ENCODE results near the gene SEMA6C. TPM values are rescaled to one million over a fixed set of nuclear protein-coding genes. Genes with fewer than 3 reads are reported as not detected.

SEMA6C gene
- polyA plus RNA-seq, 3 donors = 0.39 to 1.4 (median 0.97) TPM

GRCh38 chr1:151193856-151194255 is 47.4 kb upstream of the SEMA6C start:
- intact Hi-C loops (cut with micrococcal nuclease) = loop anchor here in 1 of 2 donors (10.0 kb wide), 1 partner anchor 211 kb away; no protein-coding TSS in a partner anchor
- H3K4me3 Mint-ChIP-seq = no peak overlapping the region

GRCh38 chr1:151193304-151193703 is 46.9 kb upstream of the SEMA6C start:
- Histone ChIP-seq H3K9ac (ENCODE audit: insufficient read depth, low read length, poor library complexity, severe bottlenecking) (no peak overlapping the region), H3K9me3 (replicated peaks in 1 of 2; ENCODE audit: control insufficient read depth in 1 of 2, insufficient read depth in 1 of 2, low read length in 2 of 2) (no peaks in the 10 kb centered on the region), H3K36me3 (replicated peaks in 1 of 2; ENCODE audit: control insufficient read depth in 1 of 2, insufficient read depth in 2 of 2, low read length in 2 of 2) (no peaks in the 10 kb centered on the region), H3K4me2 (replicated peaks; ENCODE audit: extremely low read depth, low read length, poor library complexity, severe bottlenecking) (no peak overlapping the region), H3K4me1 (ENCODE audit: control insufficient read depth in 1 of 2, insufficient read depth in 2 of 2, low read length in 2 of 2) (peaks cover 26 to 28% of the 10 kb centered on the region in 2 donors), H2AFZ (ENCODE audit: insufficient read depth, low read depth, low read length, poor library complexity, severe bottlenecking) (no peak overlapping the region), H3K27me3 (ENCODE audit: control insufficient read depth in 2 of 2, insufficient read depth in 2 of 2, low read length in 2 of 2) (peaks cover 0 to 2% of the 10 kb centered on the region in 2 donors), H3K4me3 (replicated peaks in 1 of 3; ENCODE audit: low read depth in 2 of 3, low read length in 3 of 3) (no peak overlapping the region), H3K27ac (ENCODE audit: low read depth in 1 of 2, low read length in 2 of 2) (no peak overlapping the region), H4K20me1 (ENCODE audit: insufficient read depth, low read length) (no peaks in the 10 kb centered on the region), H3K79me2 (ENCODE audit: insufficient read depth, low read length) (peaks cover 21% of the 10 kb centered on the region)
- Mint-ChIP-seq H3K36me3 (peaks cover 0 to 2% of the 10 kb centered on the region in 2 donors), H3K9me3 (peaks cover 0 to 3% (median 0%) of the 10 kb centered on the region in 7 donors), H3K27ac (no peak overlapping the region), H3K27me3 (ENCODE audit: low read depth in 3 of 3) (peaks cover 7 to 14% (median 11%) of the 10 kb centered on the region in 3 donors), H3K4me3 (no peak overlapping the region), H3K4me1 (peaks cover 32% of the 10 kb centered on the region)
- 100% methylated on average over 5 of the region's 6 CpGs for WGBS (ENCODE audit: insufficient coverage)
- TF ChIP-seq CTCF (IDR thresholded peaks at IDR 0.05) = no peak
- intact Hi-C loops (cut with micrococcal nuclease) = loop anchor here in 1 of 2 donors (10.0 kb wide), 1 partner anchor 211 kb away; no protein-coding TSS in a partner anchor
- no peak for DNase-seq

More at GRCh38 chr1:151193856-151194255, 47.4 kb upstream of the SEMA6C start:
- H3K27ac ChIP-seq (ENCODE audit: low read depth in 1 of 2, low read length in 2 of 2) = no peak overlapping the region
- H3K9ac ChIP-seq (ENCODE audit: insufficient read depth, low read length, poor library complexity, severe bottlenecking) = no peak overlapping the region
- H2AFZ ChIP-seq (ENCODE audit: insufficient read depth, low read depth, low read length, poor library complexity, severe bottlenecking) = no peak overlapping the region
- DNase-seq = no peak
- TF ChIP-seq CTCF (IDR thresholded peaks at IDR 0.05) = no peak
- Mint-ChIP-seq H3K27ac (no peak overlapping the region), H3K36me3 (no peaks in the 10 kb centered on the region), H3K4me1 (peaks cover 27% of the 10 kb centered on the region), H3K9me3 (peaks cover 0 to 3% (median 0%) of the 10 kb centered on the region in 7 donors), H3K27me3 (ENCODE audit: low read depth in 3 of 3) (peaks cover 7 to 14% (median 11%) of the 10 kb centered on the region in 3 donors)
- no peak overlapping the region for H3K4me3 ChIP-seq (replicated peaks in 1 of 3; ENCODE audit: low read depth in 2 of 3, low read length in 3 of 3)
- H3K27me3 ChIP-seq (ENCODE audit: control insufficient read depth in 2 of 2, insufficient read depth in 2 of 2, low read length in 2 of 2) = peaks cover 0 to 2% of the 10 kb centered on the region in 2 donors
- peaks cover 22 to 24% of the 10 kb centered on the region in 2 donors for H3K4me1 ChIP-seq (ENCODE audit: control insufficient read depth in 1 of 2, insufficient read depth in 2 of 2, low read length in 2 of 2)
- no peak overlapping the region for H3K4me2 ChIP-seq (replicated peaks; ENCODE audit: extremely low read depth, low read length, poor library complexity, severe bottlenecking)
- no peaks in the 10 kb centered on the region for H3K9me3 ChIP-seq (replicated peaks in 1 of 2; ENCODE audit: control insufficient read depth in 1 of 2, insufficient read depth in 1 of 2, low read length in 2 of 2)
- H3K36me3 ChIP-seq (replicated peaks in 1 of 2; ENCODE audit: control insufficient read depth in 1 of 2, insufficient read depth in 2 of 2, low read length in 2 of 2) = no peaks in the 10 kb centered on the region
- H3K79me2 ChIP-seq (ENCODE audit: insufficient read depth, low read length) = peaks cover 20% of the 10 kb centered on the region
- no CpG with 5 or more reads among the region's 1 CpG for WGBS (ENCODE audit: insufficient coverage)
- no peaks in the 10 kb centered on the region for H4K20me1 ChIP-seq (ENCODE audit: insufficient read depth, low read length)

All from CD14-positive monocyte (primary cell).